Measurements from ENCODE around the gene SNAPC2. TPM values are rescaled to one million over a fixed set of nuclear protein-coding genes. Genes with fewer than 3 reads are reported as not detected.

Gene SNAPC2
- total RNA-seq, 6 experiments from 2014 or later, result 22.3 to 27.1 (median 25.2) TPM

- Mint-ChIP-seq H3K36me3 (ENCODE audit: low read depth) (no peaks in the 10 kb centered on the region; the same call in 1 of the 2 replicates), H3K9me3 (no peaks in the 10 kb centered on the region), H3K4me1 (ENCODE audit: low read depth) (no peaks in the 10 kb centered on the region), H3K27me3 (ENCODE audit: insufficient read depth) (no peaks in the 10 kb centered on the region; the same call in 1 of the 2 replicates), H3K27ac (no peak overlapping the region), H3K4me3 (no peak overlapping the region)
- no peak for TF ChIP-seq CTCF (IDR thresholded peaks at IDR 0.05)
- DNase-seq, result no peak
Observed at GRCh38 chr19:7894612-7895309, 25.4 kb upstream of the SNAPC2 start.

- H3K36me3 Mint-ChIP-seq (ENCODE audit: low read depth), result no peaks in the 10 kb centered on the region; the same call in 1 of the 2 replicates
- no peaks in the 10 kb centered on the region for H3K4me1 Mint-ChIP-seq (ENCODE audit: low read depth)
- no peaks in the 10 kb centered on the region for H3K9me3 Mint-ChIP-seq
- no peaks in the 10 kb centered on the region; the same call in 1 of the 2 replicates for H3K27me3 Mint-ChIP-seq (ENCODE audit: insufficient read depth)
- TF ChIP-seq CTCF (IDR thresholded peaks at IDR 0.05), result no peak
- H3K4me3 Mint-ChIP-seq, result no peak overlapping the region
- DNase-seq, result no peak
- no peak overlapping the region for H3K27ac Mint-ChIP-seq
Observed at GRCh38 chr19:7895565-7895964, 24.6 kb upstream of the SNAPC2 start.

GRCh38 chr19:7897292-7897691 lies 22.8 kb upstream of the SNAPC2 start:
- DNase-seq, result no peak
- TF ChIP-seq CTCF (IDR thresholded peaks at IDR 0.05), result no peak
- Mint-ChIP-seq H3K36me3 (ENCODE audit: low read depth) (no peaks in the 10 kb centered on the region; the same call in 1 of the 2 replicates), H3K9me3 (no peaks in the 10 kb centered on the region), H3K4me1 (ENCODE audit: low read depth) (peaks cover under 1% of the 10 kb centered on the region; the same call in 1 of the 2 replicates), H3K27me3 (ENCODE audit: insufficient read depth) (no peaks in the 10 kb centered on the region; the same call in 1 of the 2 replicates), H3K27ac (no peak overlapping the region), H3K4me3 (no peak overlapping the region)

- no peak overlapping the region for H3K27ac Mint-ChIP-seq
- DNase-seq, result no peak
- H3K27me3 Mint-ChIP-seq (ENCODE audit: insufficient read depth), result peaks cover 5% of the 10 kb centered on the region
- H3K9me3 Mint-ChIP-seq, result no peaks in the 10 kb centered on the region
- H3K4me3 Mint-ChIP-seq, result no peak overlapping the region
- 0 out of 2 replicates have a peak, but pooled peaks have one; percentile 11 for TF ChIP-seq CTCF (IDR thresholded peaks at IDR 0.05)
- H3K4me1 Mint-ChIP-seq (ENCODE audit: low read depth), result peaks cover 6% of the 10 kb centered on the region
- H3K36me3 Mint-ChIP-seq (ENCODE audit: low read depth), result no peaks in the 10 kb centered on the region; the same call in 1 of the 2 replicates
Observed at GRCh38 chr19:7898967-7899366, 21.2 kb upstream of the SNAPC2 start.

- DNase-seq, result no peak
- no peaks in the 10 kb centered on the region for H3K9me3 Mint-ChIP-seq
- peaks cover 3% of the 10 kb centered on the region for H3K36me3 Mint-ChIP-seq (ENCODE audit: low read depth)
- TF ChIP-seq CTCF (IDR thresholded peaks at IDR 0.05), result no peak
- H3K4me1 Mint-ChIP-seq (ENCODE audit: low read depth), result peaks cover 11% of the 10 kb centered on the region
- no peak overlapping the region for H3K4me3 Mint-ChIP-seq
- peaks cover 5% of the 10 kb centered on the region for H3K27me3 Mint-ChIP-seq (ENCODE audit: insufficient read depth)
- no peak overlapping the region for H3K27ac Mint-ChIP-seq
Observed at GRCh38 chr19:7899751-7900378, 20.3 kb upstream of the SNAPC2 start.
